Activated CD4-positive, alpha-beta T cell treated with anti-CD3 and anti-CD28 coated beads, Interleukin-2, amount 50 U/mL, for 16 hours (primary cell): ENCODE results near the gene PIK3R1.
"Not testable (repeated sequence)": the region's sequence is repeated elsewhere in the genome, so short reads cannot be mapped to it uniquely, and the experiment has no call there.

ENCODE experiments used
- DNase-seq: peaks from one replicate; pipeline ENCODE4 v3.0.0-alpha.2; 2020

Gene PIK3R1

GRCh38 chr5:68227532-68228160 is 12.1 kb downstream of the PIK3R1 start:
- no peak for DNase-seq

- no peak for DNase-seq
Observed at GRCh38 chr5:68229416-68229815, 13.9 kb downstream of the PIK3R1 start.

- DNase-seq, result no peak
Observed at GRCh38 chr5:68230285-68230684, 14.7 kb downstream of the PIK3R1 start.

- no peak for DNase-seq
Observed at GRCh38 chr5:68231414-68232076, 16.0 kb downstream of the PIK3R1 start.

GRCh38 chr5:68232277-68232676 is 16.7 kb downstream of the PIK3R1 start:
- DNase-seq, result no peak

- DNase-seq, result no peak
Observed at GRCh38 chr5:68233075-68233474, 17.5 kb downstream of the PIK3R1 start.

GRCh38 chr5:68235229-68235628 is 19.7 kb downstream of the PIK3R1 start:
- not testable (repeated sequence) for DNase-seq

- no peak for DNase-seq
Observed at GRCh38 chr5:68237715-68238114, 22.2 kb downstream of the PIK3R1 start.

- DNase-seq, result peak; percentile 81
Observed at GRCh38 chr5:68239487-68239886, 23.9 kb downstream of the PIK3R1 start.

- DNase-seq, result peak; percentile 24
Observed at GRCh38 chr5:68240202-68240601, 24.6 kb downstream of the PIK3R1 start.

- no peak for DNase-seq
Observed at GRCh38 chr5:68240771-68241170, 25.2 kb downstream of the PIK3R1 start.

GRCh38 chr5:68242743-68243142 is 27.2 kb downstream of the PIK3R1 start:
- DNase-seq, result no peak

GRCh38 chr5:68243251-68243650 is 27.7 kb downstream of the PIK3R1 start:
- no peak for DNase-seq

- DNase-seq, result peak; percentile 12
Observed at GRCh38 chr5:68243681-68244080, 28.1 kb downstream of the PIK3R1 start.

- no peak for DNase-seq
Observed at GRCh38 chr5:68245319-68245718, 29.8 kb downstream of the PIK3R1 start.

- no peak for DNase-seq
Observed at GRCh38 chr5:68246802-68247201, 31.2 kb downstream of the PIK3R1 start.

GRCh38 chr5:68247627-68248026 is 32.1 kb downstream of the PIK3R1 start:
- no peak for DNase-seq

- no peak for DNase-seq
Observed at GRCh38 chr5:68248896-68249295, 33.3 kb downstream of the PIK3R1 start.

- DNase-seq, result no peak
Observed at GRCh38 chr5:68249520-68249919, 34.0 kb downstream of the PIK3R1 start.

- DNase-seq, result no peak
Observed at GRCh38 chr5:68250661-68251298, 35.2 kb downstream of the PIK3R1 start.

- no peak for DNase-seq
Observed at GRCh38 chr5:68251386-68251785, 35.8 kb downstream of the PIK3R1 start.

- DNase-seq, result no peak
Observed at GRCh38 chr5:68251804-68252522, 36.4 kb downstream of the PIK3R1 start.
